CD14-positive monocyte (primary cell): Measurements from ENCODE around the gene SECTM1. TPM values are rescaled to one million over a fixed set of nuclear protein-coding genes. Genes with fewer than 3 reads are reported as not detected.

ENCODE experiments used
- DNase-seq, 3 donors: peaks; one replicate each; pipeline ENCODE4 v3.0.0-alpha.2; 2011 to 2022
- H2AFZ ChIP-seq: 2 replicates; pipeline ENCODE4 v1.6.0; 2012; ENCODE audit warnings: mild to moderate bottlenecking, low read depth, low read length, inconsistent platforms; ENCODE audit not compliant: insufficient read depth, poor library complexity, severe bottlenecking
- H3K27ac ChIP-seq, 2 donors: 1 replicate in 1 of 2; 2 replicates in 1 of 2; pipeline ENCODE4 v1.5.1; 2012 to 2013; ENCODE audit warnings: low read length in 2 of 2, control low read depth in 1 of 2, inconsistent platforms in 1 of 2, low read depth in 1 of 2, mild to moderate bottlenecking in 1 of 2
- H3K27me3 ChIP-seq, 2 donors: one replicate each; pipeline versions ENCODE4 v1.6.0 to v1.6.1; 2011 to 2013; ENCODE audit warnings: low read length in 2 of 2; ENCODE audit not compliant: control insufficient read depth in 2 of 2, insufficient read depth in 2 of 2
- H3K36me3 ChIP-seq, 2 donors: replicated peaks in 1 of 2; 1 replicate in 1 of 2; 2 replicates in 1 of 2; pipeline versions ENCODE4 v1.5.1 to v1.6.1; 2012 to 2013; ENCODE audit warnings: low read length in 2 of 2, control low read depth in 1 of 2, inconsistent platforms in 1 of 2, mild to moderate bottlenecking in 1 of 2; ENCODE audit not compliant: insufficient read depth in 2 of 2, control insufficient read depth in 1 of 2
- H3K4me1 ChIP-seq, 2 donors: 1 replicate in 1 of 2; 2 replicates in 1 of 2; pipeline versions ENCODE4 v1.5.1 to v1.6.1; 2012 to 2013; ENCODE audit warnings: low read length in 2 of 2, control low read depth in 1 of 2, inconsistent platforms in 1 of 2, mild to moderate bottlenecking in 1 of 2, moderate library complexity in 1 of 2; ENCODE audit not compliant: insufficient read depth in 2 of 2, control insufficient read depth in 1 of 2
- H3K4me2 ChIP-seq: replicated peaks from 2 replicates; pipeline ENCODE3; 2012; ENCODE audit warnings: low read length, moderate library complexity, mild to moderate bottlenecking; ENCODE audit not compliant: poor library complexity, severe bottlenecking; ENCODE audit errors: extremely low read depth
- H3K4me3 ChIP-seq, 3 experiments: fragments of 200-600 bp in 1 of 3; sonication (generic) in 1 of 3; replicated peaks in 1 of 3; 1 replicate in 2 of 3; 2 replicates in 1 of 3; pipeline ENCODE4 v1.5.1; 2011 to 2013; ENCODE audit warnings: low read length in 3 of 3, mild to moderate bottlenecking in 3 of 3, control low read depth in 2 of 3, low read depth in 2 of 3, inconsistent platforms in 1 of 3, moderate library complexity in 1 of 3
- H3K79me2 ChIP-seq: 2 replicates; pipeline ENCODE4 v1.6.0; 2012; ENCODE audit warnings: mild to moderate bottlenecking, control low read depth, inconsistent platforms, low read length, moderate library complexity; ENCODE audit not compliant: insufficient read depth
- H3K9ac ChIP-seq: 2 replicates; pipeline ENCODE4 v1.6.0; 2017; ENCODE audit warnings: low read length, mild to moderate bottlenecking; ENCODE audit not compliant: insufficient read depth, poor library complexity, severe bottlenecking
- H3K9me3 ChIP-seq, 2 donors: replicated peaks in 1 of 2; 1 replicate in 1 of 2; 2 replicates in 1 of 2; pipeline versions ENCODE4 v1.5.1 to v1.6.1; 2012 to 2013; ENCODE audit warnings: low read length in 2 of 2, control low read depth in 1 of 2; ENCODE audit not compliant: control insufficient read depth in 1 of 2, insufficient read depth in 1 of 2
- H4K20me1 ChIP-seq: 2 replicates; pipeline ENCODE4 v1.6.0; 2012; ENCODE audit warnings: mild to moderate bottlenecking, low read length, control low read depth, moderate library complexity; ENCODE audit not compliant: insufficient read depth
- H3K27ac Mint-ChIP-seq, 7 donors: one replicate each; pipeline ENCODE4 v1.8.0; 2020; ENCODE audit warnings: mild to moderate bottlenecking in 7 of 7, mixed read lengths in 7 of 7, moderate library complexity in 6 of 7, inconsistent platforms in 2 of 7
- H3K27me3 Mint-ChIP-seq, 3 donors: one replicate each; pipeline ENCODE4 v1.8.0; 2021 to 2022; ENCODE audit warnings: low read depth in 3 of 3, mild to moderate bottlenecking in 3 of 3, mixed read lengths in 3 of 3, moderate library complexity in 3 of 3, inconsistent platforms in 1 of 3
- H3K36me3 Mint-ChIP-seq, 2 donors: one replicate each; pipeline ENCODE4 v1.8.0; 2020; ENCODE audit warnings: mixed read lengths in 2 of 2, inconsistent platforms in 1 of 2, mild to moderate bottlenecking in 1 of 2
- H3K4me1 Mint-ChIP-seq: one replicate; pipeline ENCODE4 v1.8.0; 2020; ENCODE audit warnings: mild to moderate bottlenecking, mixed read lengths
- H3K4me3 Mint-ChIP-seq, 2 donors: one replicate each; pipeline ENCODE4 v1.8.0; 2020; ENCODE audit warnings: mild to moderate bottlenecking in 2 of 2, mixed read lengths in 2 of 2, moderate library complexity in 1 of 2
- H3K9me3 Mint-ChIP-seq, 7 donors: one replicate each; pipeline ENCODE4 v1.8.0; 2020 to 2022; ENCODE audit warnings: mixed read lengths in 7 of 7, mild to moderate bottlenecking in 6 of 7, moderate library complexity in 6 of 7, inconsistent platforms in 2 of 7
- WGBS: methylation state at CpG from one replicate; pipeline ENCODE4 v1.1.5; 2013; ENCODE audit warnings: missing lambda C conversion rate; ENCODE audit not compliant: insufficient coverage; 5-methylcytosine and 5-hydroxymethylcytosine counted together
- intact Hi-C, 2 donors: fragments of 100-400 bp; cut with micrococcal nuclease; formaldehyde crosslinking; loops; one replicate each; pipeline versions ENCODE4 v1.15.0 to v1.15.1; 2023
- polyA plus RNA-seq, 3 donors: library from polyadenylated mRNA; depleted of rRNA in 1 of 3; unstranded in 2 of 3; stranded (reverse) in 1 of 3; fragments of 300-500 nt in 2 of 3; fragments of >200 nt in 1 of 3; fragmentation: Illumina TruSeq in 2 of 3; gene quantifications; 1 replicate in 2 of 3; 2 replicates in 1 of 3; pipeline ENCODE4 v1.2.3, GENCODE V29; 2012 to 2021
- TF ChIP-seq, protein P1 (sequence below): fragments of 200-600 bp; IDR thresholded peaks from one replicate; pipeline ENCODE4 v1.8.0; 2022; ENCODE audit warnings: antibody characterized with exemption, mild to moderate bottlenecking

The SECTM1 gene
- polyA plus RNA-seq, 3 donors = 136 to 209 (median 188) TPM

DNA sequence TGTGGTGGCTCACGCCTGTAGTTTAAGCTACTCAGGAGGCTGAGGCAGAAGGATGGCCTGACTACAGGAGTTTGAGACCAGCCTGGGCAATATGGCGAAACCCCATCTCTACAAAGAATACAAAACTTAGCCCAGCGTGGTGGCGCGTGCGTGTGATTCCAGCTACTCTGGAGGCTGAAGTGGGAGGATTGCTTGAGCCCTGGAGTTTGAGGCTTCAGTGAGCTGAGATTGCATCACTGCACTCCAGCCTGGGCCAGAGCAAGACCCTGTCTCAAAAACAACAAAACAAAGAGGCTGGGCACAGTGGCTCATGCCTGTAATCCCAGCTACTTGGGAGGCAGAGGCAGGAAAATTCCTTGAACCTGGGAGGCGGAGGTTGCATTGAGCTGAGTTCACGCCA lies 53.0 kb downstream of the SECTM1 start:
- H4K20me1 ChIP-seq = no peaks in the 10 kb centered on the region
- H3K27me3 ChIP-seq = no peaks in the 10 kb centered on the region
- Mint-ChIP-seq H3K36me3 (peaks cover 12 to 15% of the 10 kb centered on the region in 2 donors), H3K4me3 (no peak overlapping the region), H3K9me3 (peaks cover 0 to 2% (median 0%) of the 10 kb centered on the region in 7 donors), H3K27me3 (peaks cover 0 to 5% (median 5%) of the 10 kb centered on the region in 3 donors), H3K27ac (no peak overlapping the region), H3K4me1 (peaks cover 42% of the 10 kb centered on the region)
- no peak overlapping the region for H3K4me3 ChIP-seq
- 100% methylated on average over 1 of the region's 8 CpGs for WGBS
- intact Hi-C loops = no loop called here
- no peak for DNase-seq
- H3K27ac ChIP-seq = no peak overlapping the region
- no peak overlapping the region for H3K4me2 ChIP-seq
- no peak overlapping the region for H2AFZ ChIP-seq
- no peak overlapping the region for H3K9ac ChIP-seq
- TF ChIP-seq, protein P1, sequence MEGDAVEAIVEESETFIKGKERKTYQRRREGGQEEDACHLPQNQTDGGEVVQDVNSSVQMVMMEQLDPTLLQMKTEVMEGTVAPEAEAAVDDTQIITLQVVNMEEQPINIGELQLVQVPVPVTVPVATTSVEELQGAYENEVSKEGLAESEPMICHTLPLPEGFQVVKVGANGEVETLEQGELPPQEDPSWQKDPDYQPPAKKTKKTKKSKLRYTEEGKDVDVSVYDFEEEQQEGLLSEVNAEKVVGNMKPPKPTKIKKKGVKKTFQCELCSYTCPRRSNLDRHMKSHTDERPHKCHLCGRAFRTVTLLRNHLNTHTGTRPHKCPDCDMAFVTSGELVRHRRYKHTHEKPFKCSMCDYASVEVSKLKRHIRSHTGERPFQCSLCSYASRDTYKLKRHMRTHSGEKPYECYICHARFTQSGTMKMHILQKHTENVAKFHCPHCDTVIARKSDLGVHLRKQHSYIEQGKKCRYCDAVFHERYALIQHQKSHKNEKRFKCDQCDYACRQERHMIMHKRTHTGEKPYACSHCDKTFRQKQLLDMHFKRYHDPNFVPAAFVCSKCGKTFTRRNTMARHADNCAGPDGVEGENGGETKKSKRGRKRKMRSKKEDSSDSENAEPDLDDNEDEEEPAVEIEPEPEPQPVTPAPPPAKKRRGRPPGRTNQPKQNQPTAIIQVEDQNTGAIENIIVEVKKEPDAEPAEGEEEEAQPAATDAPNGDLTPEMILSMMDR = no peak
- no peaks in the 10 kb centered on the region for H3K79me2 ChIP-seq
- no peaks in the 10 kb centered on the region for H3K36me3 ChIP-seq
- no peaks in the 10 kb centered on the region for H3K9me3 ChIP-seq
- H3K4me1 ChIP-seq = peaks cover 43 to 53% of the 10 kb centered on the region in 2 donors

DNA sequence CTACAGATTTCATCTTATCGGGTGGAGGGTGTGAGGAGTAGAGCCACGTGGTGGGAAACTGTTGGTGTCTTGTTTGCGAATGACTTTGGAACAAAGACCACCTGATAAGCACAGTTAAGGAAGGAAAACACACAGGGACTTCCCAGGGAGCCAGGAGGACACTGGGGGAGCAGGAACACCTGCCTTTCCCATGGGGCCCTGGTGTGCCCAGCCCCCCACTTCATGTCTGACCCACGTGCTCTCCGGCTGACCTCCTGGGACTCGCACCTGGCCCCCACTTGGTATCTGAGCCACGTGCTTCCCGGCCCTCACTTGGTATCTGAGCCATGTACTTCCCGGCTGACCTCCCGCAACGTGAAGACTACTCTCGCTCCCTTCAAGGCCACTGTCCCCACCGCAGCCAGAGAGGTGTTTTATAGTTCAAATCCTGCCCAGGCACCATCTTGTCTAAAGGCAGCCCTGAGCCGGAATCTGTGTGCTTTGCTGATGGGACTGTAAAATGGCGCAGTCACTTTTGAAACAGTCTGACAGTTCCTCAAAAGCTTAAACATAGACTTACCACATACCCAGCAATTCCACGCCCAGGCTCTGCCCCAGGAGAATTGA lies 54.7 kb downstream of the SECTM1 start:
- H3K27ac Mint-ChIP-seq = peak overlapping the region; percentile 98 to 100 (median 99)
- WGBS = 80% methylated on average over 12 of the region's 16 CpGs
- no peaks in the 10 kb centered on the region for H4K20me1 ChIP-seq
- H3K4me1 ChIP-seq = peaks cover 48 to 67% of the 10 kb centered on the region in 2 donors
- H2AFZ ChIP-seq = peak overlapping the region; percentile 90
- H3K27me3 Mint-ChIP-seq = peaks cover 0 to 4% (median 3%) of the 10 kb centered on the region in 3 donors
- peaks cover 0 to 2% (median 0%) of the 10 kb centered on the region in 7 donors for H3K9me3 Mint-ChIP-seq
- H3K36me3 ChIP-seq = no peaks in the 10 kb centered on the region
- DNase-seq = peak; percentile 80 to 87 (median 83)
- peaks cover 14 to 17% of the 10 kb centered on the region in 2 donors for H3K36me3 Mint-ChIP-seq
- H3K9me3 ChIP-seq = no peaks in the 10 kb centered on the region
- H3K4me1 Mint-ChIP-seq = peaks cover 53% of the 10 kb centered on the region
- intact Hi-C loops = no loop called here
- TF ChIP-seq, protein P1 = no peak
- H3K4me3 Mint-ChIP-seq = peak overlapping the region; percentile 37 to 69
- H3K27ac ChIP-seq = peak overlapping the region; percentile 84 to 96
- no peaks in the 10 kb centered on the region for H3K27me3 ChIP-seq
- peaks cover 6% of the 10 kb centered on the region for H3K79me2 ChIP-seq
- peak overlapping the region; percentile 50 for H3K4me2 ChIP-seq
- H3K9ac ChIP-seq = peak overlapping the region; percentile 66
- H3K4me3 ChIP-seq = peak overlapping the region in 1 of 3 experiments; percentile 40
